Measurements from ENCODE around the gene HTR2A. TPM values are rescaled to one million over a fixed set of nuclear protein-coding genes. Genes with fewer than 3 reads are reported as not detected.

Gene HTR2A
- total and polyA plus RNA-seq, 8 donors = 0.03 to 0.18 (median 0.08) TPM; not detected in 5

- TF ChIP-seq CTCF (IDR thresholded peaks at IDR 0.05) = no peak
These were observed 38.7 kb downstream of the HTR2A start for GRCh38 chr13:46858163-46858562.

GRCh38 chr13:46855664-46856063 lies 41.2 kb downstream of the HTR2A start:
- H3K27ac ChIP-seq = no peak overlapping the region
- H3K36me3 ChIP-seq = no peaks in the 10 kb centered on the region
- H3K27me3 ChIP-seq = no peaks in the 10 kb centered on the region
- FAIRE-seq (no peak), DNase-seq (no peak), ATAC-seq (no peak)
- TF ChIP-seq CTCF (IDR thresholded peaks at IDR 0.05) = no peak
- intact Hi-C loops (cut with DNase I) = no loop called here
- H3K9me3 ChIP-seq = no peaks in the 10 kb centered on the region
- 72 to 74% methylated on average over 3 of the region's 3 CpGs for WGBS, 2 donors
- no peaks in the 10 kb centered on the region for H3K4me1 ChIP-seq
- H3K4me3 ChIP-seq = no peak overlapping the region

More at GRCh38 chr13:46858163-46858562, 38.7 kb downstream of the HTR2A start:
- no peaks in the 10 kb centered on the region for H3K36me3 ChIP-seq
- ATAC-seq (no peak), FAIRE-seq (no peak), DNase-seq (no peak)
- intact Hi-C loops (cut with DNase I) = no loop called here
- H3K4me3 ChIP-seq = no peak overlapping the region
- no peaks in the 10 kb centered on the region for H3K27me3 ChIP-seq
- no peaks in the 10 kb centered on the region for H3K4me1 ChIP-seq
- H3K27ac ChIP-seq = no peak overlapping the region
- WGBS, 2 donors = 48 to 62% methylated on average over 3 of the region's 3 CpGs
- H3K9me3 ChIP-seq = no peaks in the 10 kb centered on the region

- WGBS, 2 donors = 53 to 60% methylated on average over 2 of the region's 2 CpGs
- Histone ChIP-seq H3K4me1 (no peaks in the 10 kb centered on the region), H3K4me3 (no peak overlapping the region), H3K27ac (no peak overlapping the region), H3K27me3 (no peaks in the 10 kb centered on the region), H3K9me3 (no peaks in the 10 kb centered on the region), H3K36me3 (no peaks in the 10 kb centered on the region)
- ATAC-seq = no peak
- no peak for TF ChIP-seq CTCF (IDR thresholded peaks at IDR 0.05)
- DNase-seq = no peak
- intact Hi-C loops (cut with DNase I) = no loop called here
- no peak for FAIRE-seq
These were observed 41.7 kb downstream of the HTR2A start for GRCh38 chr13:46855166-46855565.

GRCh38 chr13:46852168-46852567 lies 44.7 kb downstream of the HTR2A start:
- TF ChIP-seq CTCF (IDR thresholded peaks at IDR 0.05) = no peak
- DNase-seq (peak in 1 of 6 donors; percentile 27), FAIRE-seq (no peak), ATAC-seq (no peak)
- no peaks in the 10 kb centered on the region for H3K27me3 ChIP-seq
- no peak overlapping the region for H3K4me3 ChIP-seq
- H3K27ac ChIP-seq = no peak overlapping the region
- H3K4me1 ChIP-seq = no peaks in the 10 kb centered on the region
- intact Hi-C loops (cut with DNase I) = no loop called here
- H3K36me3 ChIP-seq = no peaks in the 10 kb centered on the region
- WGBS, 2 donors = 75 to 82% methylated on average over 10 of the region's 10 CpGs
- H3K9me3 ChIP-seq = no peaks in the 10 kb centered on the region

GRCh38 chr13:46850214-46850613 lies 46.6 kb downstream of the HTR2A start:
- 72 to 79% methylated on average over 1 of the region's 1 CpG for WGBS, 2 donors
- FAIRE-seq = no peak
- no peak for TF ChIP-seq CTCF (IDR thresholded peaks at IDR 0.05)
- ATAC-seq = no peak
- H3K27me3 ChIP-seq = no peaks in the 10 kb centered on the region
- intact Hi-C loops (cut with DNase I) = no loop called here
- H3K36me3 ChIP-seq = no peaks in the 10 kb centered on the region
- no peak for DNase-seq
- no peaks in the 10 kb centered on the region for H3K4me1 ChIP-seq
- H3K27ac ChIP-seq = no peak overlapping the region
- H3K4me3 ChIP-seq = no peak overlapping the region
- H3K9me3 ChIP-seq = no peaks in the 10 kb centered on the region

All from pancreas (tissue), 10 donors.